ENCODE measurements around the gene PLXDC2. TPM values are rescaled to one million over a fixed set of nuclear protein-coding genes. Genes with fewer than 3 reads are reported as not detected.

PLXDC2 gene
- total RNA-seq, 1 donor from 2014 or later: 143 TPM

- no peak overlapping the region for H3K4me3 ChIP-seq
- ATAC-seq: no peak
- no peaks in the 10 kb centered on the region for H3K27me3 ChIP-seq (ENCODE audit: low read depth)
- H3K36me3 ChIP-seq: no peaks in the 10 kb centered on the region
- H3K4me1 ChIP-seq: no peaks in the 10 kb centered on the region
- intact Hi-C loops (cut with DNase I): no loop called here
- H3K27ac ChIP-seq: no peak overlapping the region
- no peak for DNase-seq
- TF ChIP-seq CTCF (IDR thresholded peaks at IDR 0.05): no peak
- H3K9me3 ChIP-seq: no peaks in the 10 kb centered on the region
Measured at GRCh38 chr10:20158086-20158485, 341.9 kb downstream of the PLXDC2 start.

GRCh38 chr10:20162123-20162522 is 345.9 kb downstream of the PLXDC2 start:
- intact Hi-C loops (cut with DNase I): no loop called here
- H3K9me3 ChIP-seq: no peaks in the 10 kb centered on the region

GRCh38 chr10:20166096-20166675 is 350.0 kb downstream of the PLXDC2 start:
- ATAC-seq (no peak), DNase-seq (no peak)
- H3K27me3 ChIP-seq (ENCODE audit: low read depth): no peaks in the 10 kb centered on the region
- H3K4me3 ChIP-seq: no peak overlapping the region
- H3K4me1 ChIP-seq: no peaks in the 10 kb centered on the region
- intact Hi-C loops (cut with DNase I): no loop called here
- TF ChIP-seq CTCF (IDR thresholded peaks at IDR 0.05): no peak
- H3K27ac ChIP-seq: no peak overlapping the region
- H3K36me3 ChIP-seq: peaks cover 10% of the 10 kb centered on the region
- no peaks in the 10 kb centered on the region for H3K9me3 ChIP-seq

More at GRCh38 chr10:20162123-20162522, 345.9 kb downstream of the PLXDC2 start:
- DNase-seq: no peak
- peaks cover 10% of the 10 kb centered on the region for H3K36me3 ChIP-seq
- no peak overlapping the region for H3K4me3 ChIP-seq
- H3K27ac ChIP-seq: no peak overlapping the region
- TF ChIP-seq CTCF (IDR thresholded peaks at IDR 0.05): no peak
- ATAC-seq: no peak
- H3K27me3 ChIP-seq (ENCODE audit: low read depth): no peaks in the 10 kb centered on the region
- no peaks in the 10 kb centered on the region for H3K4me1 ChIP-seq

GRCh38 chr10:20170661-20171060 is 354.4 kb downstream of the PLXDC2 start:
- no peak overlapping the region for H3K27ac ChIP-seq
- H3K4me1 ChIP-seq: no peaks in the 10 kb centered on the region
- no peak for TF ChIP-seq CTCF (IDR thresholded peaks at IDR 0.05)
- no peaks in the 10 kb centered on the region for H3K9me3 ChIP-seq
- intact Hi-C loops (cut with DNase I): no loop called here
- no peak overlapping the region for H3K4me3 ChIP-seq
- H3K27me3 ChIP-seq (ENCODE audit: low read depth): no peaks in the 10 kb centered on the region
- no peak for DNase-seq
- no peak for ATAC-seq
- H3K36me3 ChIP-seq: peaks cover 3% of the 10 kb centered on the region

- TF ChIP-seq CTCF (IDR thresholded peaks at IDR 0.05): no peak
- H3K27ac ChIP-seq: no peak overlapping the region
- ATAC-seq (no peak), DNase-seq (no peak)
- H3K4me1 ChIP-seq: no peaks in the 10 kb centered on the region
- H3K27me3 ChIP-seq (ENCODE audit: low read depth): no peaks in the 10 kb centered on the region
- H3K9me3 ChIP-seq: no peaks in the 10 kb centered on the region
- intact Hi-C loops (cut with DNase I): no loop called here
- no peak overlapping the region for H3K4me3 ChIP-seq
- peaks cover 15% of the 10 kb centered on the region for H3K36me3 ChIP-seq
Measured at GRCh38 chr10:20173046-20173445, 356.8 kb downstream of the PLXDC2 start.

Data from lower lobe of right lung (tissue), 2 donors.